Upper lobe of left lung (tissue), 4 donors: ENCODE results near the gene BMP5.

Experiments used
- EP300 ChIP-seq, 4 donors: sonication (generic); formaldehyde crosslinking; IDR thresholded peaks; one replicate each; pipeline ENCODE4 v1.5.1; 2017; ENCODE audit warnings: antibody characterized with exemption in 4 of 4, control low read depth in 2 of 4
- POLR2AphosphoS5 ChIP-seq, 2 donors: sonication (generic); formaldehyde crosslinking; IDR thresholded peaks; one replicate each; pipeline ENCODE4 v1.5.1; 2017; ENCODE audit warnings: antibody characterized with exemption in 2 of 2
- TF ChIP-seq, protein P1 (sequence below), 6 experiments: fragments of 450-650 bp in 4 of 6; fragments of 200-600 bp in 2 of 6; sonication (generic) in 2 of 6; IDR thresholded peaks; one replicate each; pipeline ENCODE4 v1.5.1; 2016 to 2019; ENCODE audit warnings: antibody characterized with exemption in 6 of 6

GRCh38 chr6:55888917-55889316 is 13.5 kb upstream of the BMP5 start:
- TF ChIP-seq EP300 (IDR thresholded peaks at IDR 0.05) (no peak), POLR2AphosphoS5 (IDR thresholded peaks at IDR 0.05) (no peak)
- TF ChIP-seq, protein P1, sequence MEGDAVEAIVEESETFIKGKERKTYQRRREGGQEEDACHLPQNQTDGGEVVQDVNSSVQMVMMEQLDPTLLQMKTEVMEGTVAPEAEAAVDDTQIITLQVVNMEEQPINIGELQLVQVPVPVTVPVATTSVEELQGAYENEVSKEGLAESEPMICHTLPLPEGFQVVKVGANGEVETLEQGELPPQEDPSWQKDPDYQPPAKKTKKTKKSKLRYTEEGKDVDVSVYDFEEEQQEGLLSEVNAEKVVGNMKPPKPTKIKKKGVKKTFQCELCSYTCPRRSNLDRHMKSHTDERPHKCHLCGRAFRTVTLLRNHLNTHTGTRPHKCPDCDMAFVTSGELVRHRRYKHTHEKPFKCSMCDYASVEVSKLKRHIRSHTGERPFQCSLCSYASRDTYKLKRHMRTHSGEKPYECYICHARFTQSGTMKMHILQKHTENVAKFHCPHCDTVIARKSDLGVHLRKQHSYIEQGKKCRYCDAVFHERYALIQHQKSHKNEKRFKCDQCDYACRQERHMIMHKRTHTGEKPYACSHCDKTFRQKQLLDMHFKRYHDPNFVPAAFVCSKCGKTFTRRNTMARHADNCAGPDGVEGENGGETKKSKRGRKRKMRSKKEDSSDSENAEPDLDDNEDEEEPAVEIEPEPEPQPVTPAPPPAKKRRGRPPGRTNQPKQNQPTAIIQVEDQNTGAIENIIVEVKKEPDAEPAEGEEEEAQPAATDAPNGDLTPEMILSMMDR (IDR thresholded peaks at IDR 0.05), result no peak
